Measurements from ENCODE around the gene MGMT.

The MGMT gene

GRCh38 chr10:129717816-129718547, 250.9 kb downstream of the MGMT start:
- DNase-seq: no peak

DNA sequence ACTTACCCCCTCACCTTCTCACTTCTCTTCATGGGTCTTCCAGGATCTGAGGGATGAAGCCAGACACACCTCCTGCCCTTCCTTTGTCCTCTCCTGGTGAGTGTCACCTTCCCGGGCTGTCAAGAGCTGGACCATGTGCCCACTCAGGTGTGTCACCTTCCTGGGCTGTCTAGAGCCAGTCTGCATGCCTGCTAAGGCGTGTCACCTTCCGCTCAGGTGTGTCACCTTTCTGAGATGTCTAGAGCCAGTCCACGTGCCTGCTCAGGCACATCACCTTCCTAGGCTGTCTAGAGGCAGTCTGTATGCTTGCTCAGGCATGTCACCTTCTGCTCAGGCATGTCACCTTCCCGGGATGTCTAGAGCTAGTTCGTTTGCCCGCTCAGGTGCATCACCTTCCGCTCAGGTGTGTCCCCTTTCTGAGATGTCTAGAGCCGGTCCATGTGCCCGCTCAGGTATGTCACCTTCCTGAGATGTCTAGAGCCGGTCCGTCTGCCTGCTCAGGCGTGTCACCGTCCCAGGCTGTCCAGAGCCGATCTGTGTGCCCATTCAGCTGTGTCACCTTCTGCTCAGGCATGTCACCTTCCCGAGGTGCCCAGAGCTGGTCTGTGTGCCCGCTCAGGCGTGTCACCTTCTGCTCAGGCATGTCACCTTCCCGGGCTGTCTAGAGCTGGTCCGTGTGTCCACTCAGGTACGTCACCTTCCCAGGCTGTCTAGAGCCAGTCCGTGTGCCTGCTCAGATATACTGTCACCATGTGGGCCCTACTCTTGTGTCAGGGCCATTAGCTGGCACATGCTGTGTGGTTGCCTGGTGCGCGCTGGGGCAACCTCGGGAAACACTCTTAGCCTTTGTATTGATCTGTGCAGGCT, 251.7 kb downstream of the MGMT start:
- DNase-seq: no peak

DNA sequence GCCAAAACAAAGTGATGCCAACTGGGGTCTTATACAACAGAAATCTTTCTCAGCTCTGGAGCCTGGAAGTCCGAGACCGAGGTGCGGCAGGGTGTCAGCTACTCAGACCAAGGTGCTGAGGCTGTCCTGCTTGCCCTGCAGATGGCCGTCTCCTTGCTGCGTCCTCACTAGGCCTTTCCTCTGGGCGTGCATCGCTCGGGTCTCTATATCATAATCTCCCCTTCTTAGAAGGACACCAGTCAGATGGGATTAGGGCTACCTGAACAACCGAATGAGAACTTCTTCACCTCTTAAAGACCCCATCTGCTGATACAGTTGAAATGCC, 252.3 kb downstream of the MGMT start:
- no peak for DNase-seq

DNA sequence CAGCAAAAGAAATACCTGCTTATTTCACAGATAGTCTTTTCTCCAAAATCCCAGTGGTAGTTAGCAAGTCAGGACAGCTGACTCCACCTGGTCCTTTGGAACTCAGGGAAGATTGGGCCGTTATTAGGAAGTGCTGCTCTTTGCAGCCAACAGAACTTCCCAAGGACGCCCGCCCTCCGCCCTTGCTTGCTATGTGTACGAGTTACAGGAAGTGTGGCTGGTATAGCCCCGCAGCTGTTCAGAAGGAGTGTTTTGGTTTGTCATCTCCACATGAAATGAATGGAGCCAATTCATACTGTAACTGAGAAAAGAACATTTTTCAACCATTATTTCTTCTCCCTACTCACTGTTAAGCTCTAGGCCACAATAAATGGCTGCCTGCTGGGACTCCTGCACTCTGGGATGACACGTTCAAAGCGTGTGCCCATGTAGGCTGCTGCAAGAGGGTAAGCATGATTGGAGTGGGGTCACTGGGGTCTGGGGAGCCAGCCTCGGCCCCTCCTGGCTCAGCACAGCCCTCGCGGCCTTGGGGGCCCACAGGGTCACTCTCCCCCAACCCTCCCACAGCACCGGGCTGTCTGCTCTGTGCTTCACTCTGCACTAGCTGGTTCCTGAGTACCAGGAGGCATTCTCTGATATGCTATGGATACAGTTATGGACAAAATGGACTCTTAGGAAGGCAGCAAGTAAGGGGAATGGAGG, 253.0 kb downstream of the MGMT start:
- DNase-seq: no peak

DNA sequence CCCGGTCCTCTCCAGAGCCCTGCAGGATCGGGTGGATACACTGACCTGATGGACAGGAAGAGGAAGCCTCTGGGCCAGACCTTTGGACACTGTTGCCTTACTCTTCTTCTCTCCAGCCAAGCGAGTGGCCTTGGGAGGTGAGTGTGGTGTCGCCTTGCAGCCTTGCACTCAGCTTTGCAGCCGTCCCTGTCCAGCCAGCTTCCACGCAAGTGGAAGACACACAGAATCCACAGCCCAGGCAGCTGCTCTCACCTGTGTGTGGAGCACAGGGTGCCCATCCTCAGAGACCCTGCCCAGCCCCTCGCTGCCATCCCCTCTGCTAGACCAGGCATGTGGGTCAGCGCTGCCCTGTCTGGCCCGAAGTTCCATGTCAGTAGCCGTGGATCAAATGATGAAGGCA, 258.0 kb downstream of the MGMT start:
- DNase-seq: no peak

DNA sequence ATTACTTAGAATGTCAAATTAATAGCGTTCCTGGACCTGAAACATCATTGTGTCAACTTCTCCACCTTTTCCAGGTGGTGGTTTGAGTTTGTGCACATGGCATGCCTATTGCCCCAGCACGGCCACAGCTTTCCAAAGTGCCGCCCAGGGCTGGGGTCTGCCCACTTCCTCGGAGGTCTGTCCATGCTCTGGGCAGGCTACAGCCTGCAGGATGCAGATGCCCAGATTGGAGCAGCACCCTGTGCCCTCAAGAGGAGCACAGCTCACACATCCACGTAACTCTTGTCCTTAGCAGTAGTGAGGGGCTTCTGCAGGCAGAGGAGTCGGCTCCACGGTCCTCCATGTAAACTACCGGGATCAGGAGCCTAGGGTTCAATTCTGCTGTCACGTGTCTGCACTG, 258.4 kb downstream of the MGMT start:
- no peak for DNase-seq

DNA sequence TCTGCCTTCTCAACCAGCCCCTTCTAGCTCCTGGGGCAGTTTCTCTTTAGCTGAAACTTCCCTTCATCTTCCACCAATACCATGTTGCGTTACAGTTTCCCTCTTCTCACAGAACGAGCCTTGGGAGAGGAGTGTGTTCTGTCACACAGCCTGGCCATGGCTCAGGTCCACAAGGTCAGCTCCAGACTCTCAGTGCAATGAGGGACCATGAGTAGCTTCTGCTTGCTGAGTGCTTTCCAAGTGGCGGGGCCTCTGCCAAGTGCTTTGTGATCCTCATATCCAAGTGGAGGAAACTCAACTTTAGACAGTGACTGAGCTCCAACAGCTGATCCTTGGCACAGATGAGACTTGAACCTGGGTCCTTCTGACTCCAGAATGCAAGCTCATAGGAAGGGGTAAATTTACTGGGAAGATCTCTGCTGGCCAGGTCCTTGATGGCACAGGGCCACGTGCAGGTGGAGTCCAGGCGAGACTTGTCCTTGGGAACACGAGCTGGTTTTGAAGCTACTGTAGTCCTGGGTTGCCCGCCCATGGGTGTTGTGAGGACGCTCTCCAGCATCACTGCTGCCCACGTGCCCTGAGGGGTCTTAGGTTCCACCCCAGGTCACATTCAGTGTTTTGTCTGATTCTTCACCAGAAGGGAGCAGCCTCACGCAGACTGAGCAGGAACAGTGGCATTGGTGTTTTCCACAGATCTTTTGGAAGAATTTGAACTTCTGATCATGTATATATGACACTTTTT, 259.0 kb downstream of the MGMT start:
- DNase-seq: no peak

- no peak for DNase-seq
Measured at GRCh38 chr10:129727071-129727470, 260.0 kb downstream of the MGMT start.

- no peak for DNase-seq
Measured at GRCh38 chr10:129727495-129727894, 260.5 kb downstream of the MGMT start.

DNA sequence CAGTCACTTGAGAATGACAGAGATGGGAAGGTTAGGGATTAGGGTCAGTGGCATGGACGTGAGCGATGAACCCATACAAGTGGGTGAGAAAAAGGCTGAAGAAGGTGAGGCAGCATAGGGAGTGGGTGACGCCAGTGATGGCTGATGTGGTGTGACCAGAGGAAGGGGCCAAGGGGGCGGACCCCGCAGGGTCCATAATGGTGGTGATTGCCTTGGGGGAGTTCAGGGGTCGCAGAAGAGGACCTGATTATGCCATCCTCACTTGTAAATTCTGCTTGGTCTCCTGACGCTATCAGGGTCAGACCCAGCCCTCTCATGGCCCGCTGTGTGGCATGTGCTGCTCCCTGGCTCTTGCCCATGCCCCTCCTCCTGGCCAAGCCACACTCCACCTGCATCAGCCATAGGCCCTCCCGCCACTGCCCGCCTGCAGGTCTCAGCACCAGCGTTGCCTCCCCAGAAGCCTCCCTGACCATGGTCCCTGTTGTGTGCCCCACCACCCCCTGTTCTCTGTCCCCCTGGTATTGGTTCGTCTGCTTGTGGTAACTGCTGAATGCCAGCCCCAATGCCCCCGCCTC, 261.3 kb downstream of the MGMT start:
- no peak for DNase-seq

- no peak for DNase-seq
Measured at GRCh38 chr10:129728905-129729795, 262.1 kb downstream of the MGMT start.

DNA sequence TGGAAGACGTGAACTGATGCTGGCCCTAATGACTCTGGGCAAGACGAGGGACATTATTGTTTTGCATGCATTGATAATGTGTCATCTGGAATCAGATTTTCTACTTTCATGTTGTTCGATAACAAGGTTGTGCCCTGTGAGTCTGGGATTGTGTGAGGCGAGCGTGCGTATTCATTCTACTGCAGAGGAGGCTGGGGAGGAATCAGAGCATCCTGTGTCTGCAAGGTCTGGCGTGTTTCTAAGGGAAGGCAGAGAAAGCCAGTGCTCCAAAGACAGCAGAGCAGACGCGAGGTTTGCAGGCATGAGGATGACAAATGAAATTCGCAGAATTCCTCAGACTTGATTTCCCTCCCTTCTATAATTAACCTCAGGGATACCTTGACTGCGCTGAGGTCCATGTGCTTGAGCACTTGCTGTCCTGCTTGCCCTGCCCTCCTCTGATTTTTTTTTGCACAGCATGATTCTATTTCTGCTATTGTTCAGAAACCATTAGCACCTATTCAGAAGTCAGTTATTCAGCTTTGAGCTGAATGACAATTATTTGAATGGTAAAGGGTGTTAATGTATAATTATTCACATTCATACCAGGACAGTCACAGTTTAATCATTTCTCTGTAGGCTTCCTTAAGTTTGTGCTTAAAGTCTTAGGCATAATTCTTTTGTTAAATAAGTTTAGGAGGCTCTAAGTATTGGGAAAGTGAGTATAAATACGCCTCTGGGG, 263.4 kb downstream of the MGMT start:
- no peak for DNase-seq

GRCh38 chr10:129730993-129731325, 263.9 kb downstream of the MGMT start:
- no peak for DNase-seq

DNA sequence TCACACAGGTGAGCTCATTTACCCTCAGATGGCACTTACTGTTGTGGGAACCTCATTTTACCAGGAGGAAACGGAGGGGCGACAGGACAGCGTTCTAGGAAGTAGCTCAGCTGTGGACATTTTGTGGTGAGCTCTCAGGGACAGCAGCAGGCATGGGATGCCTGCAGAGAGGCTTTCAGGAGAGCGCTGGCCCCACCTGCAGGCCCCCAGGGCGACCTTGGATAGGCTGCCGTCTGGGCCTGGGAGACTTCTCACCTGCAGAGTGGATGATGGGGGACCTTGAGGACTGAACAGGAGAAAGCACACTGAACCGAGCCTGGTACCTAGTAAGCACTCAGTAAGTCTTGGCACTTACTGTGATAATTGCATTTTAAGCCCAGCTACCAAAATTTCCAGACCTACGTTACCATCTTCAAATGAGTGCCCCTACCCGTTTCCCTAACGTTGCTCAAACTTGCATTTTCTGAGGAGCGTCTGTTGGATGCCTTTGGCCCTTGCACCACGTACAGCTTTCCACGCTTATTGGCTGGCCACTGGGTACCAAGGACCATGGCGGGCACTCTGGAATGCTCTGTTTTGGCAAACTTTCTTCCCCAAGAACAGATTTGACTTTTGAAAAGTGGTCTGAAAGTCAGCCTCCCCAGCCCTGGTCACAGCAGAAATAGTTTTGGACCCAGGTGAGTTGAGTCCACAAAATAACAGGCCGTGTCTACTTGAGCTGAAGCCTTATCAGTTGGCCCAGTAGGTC, 273.7 kb downstream of the MGMT start:
- DNase-seq: no peak

- DNase-seq: no peak
Measured at GRCh38 chr10:129741280-129741977, 274.4 kb downstream of the MGMT start.

- no peak for DNase-seq
Measured at GRCh38 chr10:129741978-129742741, 275.1 kb downstream of the MGMT start.

DNA sequence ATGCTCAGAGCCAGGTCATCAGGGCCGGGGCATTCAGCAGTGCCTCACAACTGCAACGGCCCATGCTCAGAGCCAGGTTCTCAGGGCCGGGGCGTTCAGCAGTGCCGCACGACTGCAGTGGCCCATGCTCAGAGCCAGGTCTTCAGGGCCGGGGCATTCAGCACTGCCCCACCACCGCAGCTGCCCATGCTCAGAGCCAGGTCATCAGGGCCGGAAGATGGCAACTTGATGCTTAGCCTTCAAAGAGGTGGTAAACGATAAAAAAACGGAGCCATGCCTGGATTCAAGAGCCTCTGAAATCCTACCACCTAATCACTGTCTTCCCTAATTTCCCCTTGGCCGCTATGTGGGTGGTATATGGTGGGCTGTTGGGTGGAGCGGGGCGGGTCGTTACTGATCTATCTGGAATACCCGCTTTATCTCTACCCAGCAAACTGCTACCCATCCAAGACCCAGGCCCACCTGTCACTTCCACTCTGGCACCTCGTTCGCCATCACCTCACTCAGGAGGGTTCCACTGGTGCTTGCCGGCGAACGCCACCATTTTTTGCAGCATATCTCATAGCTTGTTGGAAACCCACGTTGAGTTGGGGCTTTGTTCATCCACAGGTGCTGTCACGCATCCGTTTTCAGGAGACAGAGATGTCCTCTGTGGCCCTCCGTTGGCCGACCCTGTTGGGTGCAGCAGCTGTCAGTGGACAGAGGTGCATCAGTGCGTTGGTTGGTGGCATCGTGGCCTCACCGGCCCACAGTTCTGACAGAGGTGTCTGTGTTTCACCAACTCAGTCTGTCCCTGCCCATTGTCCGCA, 275.9 kb downstream of the MGMT start:
- DNase-seq: no peak

DNA sequence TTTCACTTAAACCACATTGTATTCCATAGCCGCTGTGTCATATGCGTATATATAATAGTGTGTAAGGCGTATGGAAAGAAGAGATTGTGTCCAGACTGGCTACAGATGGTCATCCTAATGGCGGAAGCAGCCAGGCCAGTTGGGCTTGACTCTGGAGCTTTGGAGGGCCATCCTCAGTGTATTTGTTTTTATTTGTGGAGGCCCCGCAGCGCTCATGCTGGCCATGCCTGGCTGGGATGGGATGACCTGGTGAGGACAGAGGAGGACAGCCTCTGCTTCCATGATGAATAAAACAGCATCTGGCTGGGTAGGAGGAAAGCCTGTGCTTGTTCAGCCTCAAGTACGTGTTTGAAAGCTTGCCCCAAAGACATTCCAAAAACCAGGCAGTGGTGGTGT, 276.7 kb downstream of the MGMT start:
- no peak for DNase-seq
